Mesenchymal stem cell (in vitro differentiated cells and primary cell): ENCODE data around the gene ZNF618.
A peak's percentile ranks its signal among the peaks of the same experiment; 100 is the strongest.

Source experiments
- DNase-seq: peaks from one replicate; pipeline ENCODE4 v3.0.0-alpha.2; 2013
- H2AFZ ChIP-seq: one replicate; pipeline ENCODE4 v1.6.1; 2013; ENCODE audit warnings: low read depth, mild to moderate bottlenecking, control low read depth, inconsistent platforms, low read length, moderate library complexity
- H2AK5ac ChIP-seq: 2 replicates; pipeline ENCODE4 v1.6.1; 2013; ENCODE audit warnings: low read length, moderate library complexity, mild to moderate bottlenecking, inconsistent platforms; ENCODE audit not compliant: severe bottlenecking
- H2BK120ac ChIP-seq: one replicate; pipeline ENCODE4 v1.6.1; 2013; ENCODE audit warnings: low read depth, mild to moderate bottlenecking, inconsistent platforms, low read length, moderate library complexity
- H2BK12ac ChIP-seq, 2 experiments: one replicate each; pipeline ENCODE4 v1.6.1; 2013; ENCODE audit warnings: inconsistent platforms in 2 of 2, low read length in 2 of 2, mild to moderate bottlenecking in 2 of 2, moderate library complexity in 2 of 2, control low read depth in 1 of 2
- H2BK15ac ChIP-seq: one replicate; pipeline ENCODE4 v1.6.1; 2013; ENCODE audit warnings: mild to moderate bottlenecking, low read depth, inconsistent platforms; ENCODE audit not compliant: poor library complexity, severe bottlenecking
- H2BK5ac ChIP-seq: 2 replicates; pipeline ENCODE4 v1.6.1; 2013; ENCODE audit warnings: low read depth, mild to moderate bottlenecking, low read length, control low read depth, inconsistent platforms; ENCODE audit not compliant: poor library complexity, severe bottlenecking
- H3K14ac ChIP-seq, 2 experiments: one replicate each; pipeline ENCODE4 v1.6.1; 2013; ENCODE audit warnings: inconsistent platforms in 2 of 2, low read length in 2 of 2, control low read depth in 1 of 2, mild to moderate bottlenecking in 1 of 2, moderate library complexity in 1 of 2
- H3K18ac ChIP-seq, 2 experiments: one replicate each; pipeline ENCODE4 v1.6.1; 2013; ENCODE audit warnings: inconsistent platforms in 2 of 2, low read length in 2 of 2, control low read depth in 1 of 2, low read depth in 1 of 2, mild to moderate bottlenecking in 1 of 2
- H3K23ac ChIP-seq, 2 experiments: one replicate each; pipeline ENCODE4 v1.6.1; 2013; ENCODE audit warnings: inconsistent platforms in 2 of 2, low read length in 2 of 2, mild to moderate bottlenecking in 2 of 2, moderate library complexity in 2 of 2, control low read depth in 1 of 2
- H3K27ac ChIP-seq: 2 replicates; pipeline ENCODE4 v1.5.1; 2013; ENCODE audit warnings: mild to moderate bottlenecking, moderate library complexity, low read length, control low read depth, inconsistent platforms; ENCODE audit not compliant: poor library complexity, severe bottlenecking
- H3K27me3 ChIP-seq, 2 experiments: 2 replicates each; pipeline versions ENCODE4 v1.6.1 to v1.7.0; 2013; ENCODE audit warnings: low read length in 2 of 2, mild to moderate bottlenecking in 2 of 2, moderate library complexity in 2 of 2, control low read depth in 1 of 2, inconsistent platforms in 1 of 2; ENCODE audit not compliant: control insufficient read depth in 1 of 2, insufficient read depth in 1 of 2
- H3K36me3 ChIP-seq, 2 experiments: 2 replicates each; pipeline versions ENCODE4 v1.6.1 to v1.7.0; 2013; ENCODE audit warnings: low read length in 2 of 2, control low read depth in 1 of 2, inconsistent platforms in 1 of 2, low read depth in 1 of 2, mild to moderate bottlenecking in 1 of 2; ENCODE audit not compliant: insufficient read depth in 2 of 2, control insufficient read depth in 1 of 2
- H3K4ac ChIP-seq, 2 experiments: one replicate each; pipeline ENCODE4 v1.6.1; 2013; ENCODE audit warnings: inconsistent platforms in 2 of 2, low read length in 2 of 2, mild to moderate bottlenecking in 2 of 2, moderate library complexity in 2 of 2, control low read depth in 1 of 2, low read depth in 1 of 2
- H3K4me1 ChIP-seq: 2 replicates; pipeline ENCODE4 v1.6.1; 2013; ENCODE audit warnings: low read depth, low read length, control low read depth; ENCODE audit not compliant: control insufficient read depth, insufficient read depth
- H3K4me2 ChIP-seq: 2 replicates; pipeline ENCODE4 v1.6.1; 2013; ENCODE audit warnings: low read length, mild to moderate bottlenecking, inconsistent platforms; ENCODE audit not compliant: poor library complexity, severe bottlenecking
- H3K4me3 ChIP-seq, 2 experiments: 2 replicates each; pipeline versions ENCODE4 v1.5.1 to v1.7.0; 2013; ENCODE audit warnings: low read length in 2 of 2, mild to moderate bottlenecking in 2 of 2, control low read depth in 1 of 2, low read depth in 1 of 2; ENCODE audit not compliant: insufficient read depth in 1 of 2
- H3K79me1 ChIP-seq: replicated peaks from 2 replicates; pipeline ENCODE4 v1.6.1; 2013; ENCODE audit warnings: mild to moderate bottlenecking, control low read depth, low read length, inconsistent platforms; ENCODE audit not compliant: poor library complexity, severe bottlenecking
- H3K9ac ChIP-seq: 2 replicates; pipeline ENCODE4 v1.7.0; 2013; ENCODE audit warnings: mild to moderate bottlenecking, low read length, moderate library complexity
- H3K9me3 ChIP-seq: 2 replicates; pipeline ENCODE4 v1.7.0; 2013; ENCODE audit warnings: mild to moderate bottlenecking, low read length; ENCODE audit not compliant: control insufficient read depth
- H4K8ac ChIP-seq: one replicate; pipeline ENCODE4 v1.6.1; 2013; ENCODE audit warnings: inconsistent platforms, mild to moderate bottlenecking, low read length, moderate library complexity
- H4K91ac ChIP-seq: one replicate; pipeline ENCODE4 v1.6.1; 2013; ENCODE audit warnings: mild to moderate bottlenecking, low read length, inconsistent platforms
- WGBS: methylation state at CpG from one replicate; pipeline ENCODE4 v1.1.7; 2013; ENCODE audit warnings: mixed read lengths; 5-methylcytosine and 5-hydroxymethylcytosine counted together

ZNF618 gene

DNA sequence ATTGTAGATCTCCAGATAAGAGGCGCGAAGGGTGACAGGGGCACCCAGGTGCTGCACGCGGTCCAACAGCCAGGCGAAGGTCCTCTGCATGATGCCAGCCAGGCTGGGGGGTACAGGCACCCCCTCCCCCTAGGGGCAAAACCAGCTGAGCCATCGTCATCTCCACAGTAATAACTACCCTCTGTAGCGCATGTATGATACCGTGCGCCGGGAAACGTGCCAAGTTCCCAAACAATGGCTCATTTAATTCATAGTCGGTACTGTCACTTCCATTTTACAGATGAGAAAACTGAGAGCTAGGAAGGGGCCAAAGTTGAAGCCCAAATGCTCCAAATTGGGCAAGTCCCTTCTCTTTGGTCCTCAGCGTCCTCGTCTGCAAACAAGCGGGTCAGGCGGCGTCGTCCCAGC, 221.5 kb downstream of the ZNF618 start:
- peak overlapping the region; percentile 79 for H3K4me2 ChIP-seq
- no peak overlapping the region for H2BK5ac ChIP-seq
- no peak overlapping the region for H3K18ac ChIP-seq
- 53% methylated on average over 18 of the region's 18 CpGs for WGBS
- no peak overlapping the region for H2BK12ac ChIP-seq
- peak overlapping the region; percentile 41 to 77 for H3K4me3 ChIP-seq
- no peak overlapping the region for H2AFZ ChIP-seq
- no peak overlapping the region for H3K4ac ChIP-seq
- H3K27me3 ChIP-seq: peaks cover 0 to 59% of the 10 kb centered on the region in 2 experiments
- H2BK15ac ChIP-seq: no peak overlapping the region
- peaks cover 28% of the 10 kb centered on the region for H3K4me1 ChIP-seq
- peaks cover 9% of the 10 kb centered on the region for H3K79me1 ChIP-seq
- no peak overlapping the region for H4K8ac ChIP-seq
- no peak for DNase-seq
- H3K27ac ChIP-seq: no peak overlapping the region
- peaks cover 0 to 50% of the 10 kb centered on the region in 2 experiments for H3K36me3 ChIP-seq
- H4K91ac ChIP-seq: no peak overlapping the region
- H3K14ac ChIP-seq: no peak overlapping the region
- H2AK5ac ChIP-seq: peak overlapping the region; percentile 24
- no peak overlapping the region for H2BK120ac ChIP-seq
- H3K9ac ChIP-seq: no peak overlapping the region
- peaks cover 23% of the 10 kb centered on the region for H3K9me3 ChIP-seq
- H3K23ac ChIP-seq: no peak overlapping the region

DNA sequence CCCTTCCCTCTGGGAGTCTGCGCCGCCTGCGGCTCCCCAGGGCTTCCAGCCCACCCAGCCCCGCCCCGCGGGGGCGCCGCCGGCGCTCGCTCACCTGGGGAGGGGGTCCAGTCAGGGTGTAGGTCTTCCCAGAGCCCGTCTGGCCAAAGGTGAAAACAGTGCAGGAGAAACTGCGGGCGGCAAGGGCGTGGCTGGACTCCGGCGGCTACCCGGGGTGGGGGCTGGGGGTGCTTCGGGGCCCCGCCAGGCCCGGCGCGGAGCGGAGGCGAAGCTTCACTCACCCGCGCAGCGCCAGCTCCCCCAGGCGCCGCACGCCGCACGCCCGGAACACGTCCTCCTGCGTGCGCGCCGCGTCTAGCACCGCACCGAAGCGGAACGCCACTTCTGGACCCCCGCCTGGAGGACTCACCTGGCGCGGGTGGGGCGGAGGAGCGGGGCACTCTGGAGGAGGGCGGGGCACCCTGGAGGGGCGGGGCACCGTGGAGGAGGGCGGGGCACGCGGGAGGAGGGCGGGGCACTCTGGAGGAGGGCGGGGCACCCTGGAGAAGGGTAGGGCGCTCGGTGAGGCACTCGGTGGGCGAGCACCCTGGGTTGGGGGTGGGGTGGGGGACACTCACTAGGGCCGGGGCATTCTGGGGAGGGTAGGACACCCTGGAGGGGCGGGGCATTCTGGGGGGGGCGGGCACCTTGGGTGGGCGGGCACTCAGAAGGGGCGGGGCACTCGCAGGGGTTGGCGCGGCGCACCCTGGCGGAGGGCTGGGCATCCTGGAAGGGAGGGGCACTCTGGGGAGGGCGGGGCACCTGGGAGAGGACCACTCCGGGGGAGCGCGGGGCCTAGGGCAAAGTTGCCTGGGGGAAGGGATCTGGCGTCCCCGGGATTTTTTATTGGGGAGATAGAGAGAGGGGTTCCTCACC, 222.2 kb downstream of the ZNF618 start:
- DNase-seq: no peak
- Histone ChIP-seq H3K23ac (no peak overlapping the region), H3K27me3 (peaks cover 0 to 52% of the 10 kb centered on the region in 2 experiments), H2BK120ac (no peak overlapping the region), H3K27ac (peak overlapping the region; percentile 92), H2BK15ac (no peak overlapping the region), H2AFZ (no peak overlapping the region), H4K8ac (no peak overlapping the region), H3K4ac (no peak overlapping the region), H3K36me3 (peaks cover 0 to 44% of the 10 kb centered on the region in 2 experiments), H4K91ac (no peak overlapping the region), H3K4me1 (peaks cover 26% of the 10 kb centered on the region), H3K4me3 (peak overlapping the region; percentile 41 to 77), H2AK5ac (peak overlapping the region; percentile 49), H2BK5ac (peak overlapping the region; percentile 24), H3K9ac (no peak overlapping the region), H2BK12ac (peak overlapping the region in 1 of 2 experiments; percentile 24), H3K79me1 (peaks cover 9% of the 10 kb centered on the region), H3K14ac (no peak overlapping the region), H3K18ac (no peak overlapping the region), H3K9me3 (peaks cover 30% of the 10 kb centered on the region), H3K4me2 (peak overlapping the region; percentile 79)
- 4% methylated on average over 60 of the region's 77 CpGs for WGBS

DNA sequence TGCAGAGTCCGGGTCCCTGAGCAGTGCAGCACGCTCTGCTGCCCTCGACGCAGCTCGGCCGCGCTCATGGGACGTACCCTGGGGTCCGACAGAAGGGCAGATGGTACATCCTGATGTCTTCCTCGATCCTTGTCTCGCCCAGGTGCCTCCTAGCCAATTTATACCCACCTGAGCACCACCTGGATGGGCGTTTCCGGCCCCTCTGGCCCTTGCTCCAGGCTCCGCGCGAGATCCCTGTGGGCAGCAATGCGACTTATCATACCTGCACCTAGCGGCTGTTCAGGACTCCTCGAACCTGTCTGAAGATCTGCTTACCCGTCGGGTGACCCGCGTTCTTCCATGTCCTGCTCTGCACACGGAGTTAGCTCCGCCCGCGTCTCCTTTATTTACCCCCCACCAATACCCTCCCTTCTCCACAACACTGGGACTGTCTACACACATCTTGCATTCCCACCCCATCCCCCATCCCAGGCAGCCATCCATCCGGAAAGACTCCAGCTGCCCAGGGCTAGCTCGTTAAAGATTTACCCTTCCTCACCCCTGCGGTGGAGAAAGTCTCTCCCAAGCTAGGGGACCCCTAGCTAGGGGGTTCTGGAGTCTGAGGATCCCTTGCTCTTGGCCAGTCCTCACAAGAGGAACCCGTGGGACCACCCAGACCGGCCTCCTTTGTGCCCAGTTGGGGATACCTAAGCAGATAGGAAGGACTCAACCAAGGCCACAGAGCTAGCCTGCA, 223.0 kb downstream of the ZNF618 start, which contains the start of gene KIF12:
TSS of gene KIF12 (minus strand) at position 357 of the 733 bp plus-strand sequence. CDS start at position 341, 16 bp downstream.
- Histone ChIP-seq H3K9ac (no peak within 1 kb of the TSS), H3K4ac (no peak within 1 kb of the TSS), H2AK5ac (peak within 1 kb of the TSS; percentile 98), H3K79me1 (peaks cover 9% of the 10 kb centered on the region), H2BK15ac (no peak within 1 kb of the TSS), H3K4me1 (peaks cover 26% of the 10 kb centered on the region), H3K4me2 (peak within 1 kb of the TSS; percentile 79), H3K4me3 (peak within 1 kb of the TSS; percentile 41 to 77), H3K23ac (no peak within 1 kb of the TSS), H3K18ac (no peak within 1 kb of the TSS), H4K91ac (no peak within 1 kb of the TSS), H4K8ac (no peak within 1 kb of the TSS), H3K9me3 (peaks cover 36% of the 10 kb centered on the region), H2BK5ac (peak within 1 kb of the TSS; percentile 47), H2BK120ac (no peak within 1 kb of the TSS), H2BK12ac (peak within 1 kb of the TSS in 1 of 2 experiments; percentile 24), H3K27me3 (peaks cover 0 to 48% of the 10 kb centered on the region in 2 experiments), H3K36me3 (peaks cover 0 to 35% of the 10 kb centered on the region in 2 experiments), H3K14ac (no peak within 1 kb of the TSS), H2AFZ (no peak within 1 kb of the TSS), H3K27ac (peak within 1 kb of the TSS; percentile 96)
- WGBS: 18% methylated on average over 32 of the region's 32 CpGs
- DNase-seq: no peak
